ENCODE data around the gene TUBG2. TPM values are rescaled to one million over a fixed set of nuclear protein-coding genes. Genes with fewer than 3 reads are reported as not detected.

TUBG2 gene
- total and polyA plus RNA-seq, 9 donors, result 19.4 to 30.0 (median 22.9) TPM

DNA sequence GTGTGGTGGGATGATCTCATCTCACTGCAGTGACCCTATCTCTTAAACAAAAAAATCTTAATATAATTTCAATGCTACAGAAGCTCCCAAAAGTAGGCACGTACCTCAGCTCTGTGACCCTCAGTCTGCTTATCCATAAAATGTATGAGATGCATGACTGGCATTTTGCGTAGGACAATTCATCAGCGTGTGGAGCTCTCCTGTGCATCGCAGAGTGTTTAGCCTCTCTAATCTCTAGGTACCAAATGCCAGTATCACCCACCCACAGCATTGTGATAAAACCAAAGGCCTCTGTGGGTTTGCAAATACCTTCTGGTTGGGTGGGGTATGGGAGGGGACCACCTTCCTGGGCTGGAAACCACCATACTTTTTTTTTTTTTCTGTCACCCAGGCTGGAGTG is 19.0 kb upstream of the TUBG2 start:
- no peak overlapping the region for H3K4me3 ChIP-seq
- H3K27ac ChIP-seq, result no peak overlapping the region
- no peak for DNase-seq
- no peaks in the 10 kb centered on the region for H3K4me1 ChIP-seq (ENCODE audit: insufficient read depth)
- TF ChIP-seq, protein P1, sequence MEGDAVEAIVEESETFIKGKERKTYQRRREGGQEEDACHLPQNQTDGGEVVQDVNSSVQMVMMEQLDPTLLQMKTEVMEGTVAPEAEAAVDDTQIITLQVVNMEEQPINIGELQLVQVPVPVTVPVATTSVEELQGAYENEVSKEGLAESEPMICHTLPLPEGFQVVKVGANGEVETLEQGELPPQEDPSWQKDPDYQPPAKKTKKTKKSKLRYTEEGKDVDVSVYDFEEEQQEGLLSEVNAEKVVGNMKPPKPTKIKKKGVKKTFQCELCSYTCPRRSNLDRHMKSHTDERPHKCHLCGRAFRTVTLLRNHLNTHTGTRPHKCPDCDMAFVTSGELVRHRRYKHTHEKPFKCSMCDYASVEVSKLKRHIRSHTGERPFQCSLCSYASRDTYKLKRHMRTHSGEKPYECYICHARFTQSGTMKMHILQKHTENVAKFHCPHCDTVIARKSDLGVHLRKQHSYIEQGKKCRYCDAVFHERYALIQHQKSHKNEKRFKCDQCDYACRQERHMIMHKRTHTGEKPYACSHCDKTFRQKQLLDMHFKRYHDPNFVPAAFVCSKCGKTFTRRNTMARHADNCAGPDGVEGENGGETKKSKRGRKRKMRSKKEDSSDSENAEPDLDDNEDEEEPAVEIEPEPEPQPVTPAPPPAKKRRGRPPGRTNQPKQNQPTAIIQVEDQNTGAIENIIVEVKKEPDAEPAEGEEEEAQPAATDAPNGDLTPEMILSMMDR (IDR thresholded peaks at IDR 0.05), result no peak
- TF ChIP-seq EP300 (IDR thresholded peaks at IDR 0.05) (no peak), POLR2A (IDR thresholded peaks at IDR 0.05) (no peak)
- intact Hi-C loops (cut with DNase I), result no loop called here
- no peaks in the 10 kb centered on the region for H3K9me3 ChIP-seq
- no peaks in the 10 kb centered on the region for H3K27me3 ChIP-seq
- WGBS, 3 donors, result 85 to 88% (median 87%) methylated on average over 4 of the region's 4 CpGs
- no peaks in the 10 kb centered on the region for H3K36me3 ChIP-seq

DNA sequence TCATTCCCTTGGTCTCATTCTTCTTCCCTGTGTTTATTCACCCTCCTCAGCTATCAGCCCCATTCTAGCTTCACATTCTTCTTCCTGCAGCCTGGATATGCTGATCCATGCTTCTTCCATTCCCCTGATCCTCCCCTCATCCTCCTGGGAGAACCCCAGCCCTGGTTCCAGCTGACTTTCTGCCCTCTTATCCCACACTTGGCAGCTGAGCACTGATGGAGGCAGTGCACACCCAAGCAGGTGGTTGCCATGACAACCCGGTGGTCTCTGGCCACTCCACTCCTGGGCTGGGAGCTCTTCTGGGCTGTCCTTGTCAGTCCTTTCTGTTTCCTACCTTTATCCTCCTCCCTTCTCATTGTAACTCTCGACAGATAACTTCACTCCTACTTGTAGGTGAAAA is 16.7 kb upstream of the TUBG2 start:
- intact Hi-C loops (cut with DNase I), result no loop called here
- Histone ChIP-seq H3K4me1 (ENCODE audit: insufficient read depth) (no peaks in the 10 kb centered on the region), H3K9me3 (no peaks in the 10 kb centered on the region), H3K27ac (no peak overlapping the region), H3K4me3 (no peak overlapping the region), H3K36me3 (no peaks in the 10 kb centered on the region), H3K27me3 (no peaks in the 10 kb centered on the region)
- no peak for TF ChIP-seq POLR2A (IDR thresholded peaks at IDR 0.05)
- no peak for TF ChIP-seq EP300 (IDR thresholded peaks at IDR 0.05)
- TF ChIP-seq, protein P1 (IDR thresholded peaks at IDR 0.05), result no peak
- no peak for DNase-seq
- 22 to 33% (median 31%) methylated on average over 2 of the region's 2 CpGs for WGBS, 3 donors

DNA sequence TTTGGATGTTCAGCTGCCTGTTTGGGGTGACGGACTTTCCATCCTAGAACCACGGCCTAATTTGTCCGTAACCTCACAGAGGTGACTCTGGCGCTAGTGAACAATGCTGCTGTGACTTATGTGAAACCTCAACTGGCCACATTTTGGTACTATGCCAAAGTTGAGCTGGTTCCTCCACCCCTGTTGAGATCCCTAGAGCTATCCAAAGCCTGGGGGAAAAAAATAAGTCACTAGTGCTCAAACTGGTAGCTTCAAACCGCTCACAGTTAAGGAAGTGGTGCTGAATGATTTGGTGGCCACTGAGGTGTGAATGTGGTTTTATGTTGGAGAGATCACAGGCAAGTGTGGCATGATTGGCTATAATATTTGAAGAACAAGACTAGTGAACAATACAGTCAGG is 11.3 kb upstream of the TUBG2 start:
- Histone ChIP-seq H3K36me3 (no peaks in the 10 kb centered on the region), H3K27me3 (no peaks in the 10 kb centered on the region), H3K27ac (no peak overlapping the region), H3K4me3 (no peak overlapping the region), H3K4me1 (ENCODE audit: insufficient read depth) (no peaks in the 10 kb centered on the region), H3K9me3 (no peaks in the 10 kb centered on the region)
- no peak for TF ChIP-seq EP300 (IDR thresholded peaks at IDR 0.05)
- TF ChIP-seq, protein P1 (IDR thresholded peaks at IDR 0.05), result no peak
- no peak for TF ChIP-seq POLR2A (IDR thresholded peaks at IDR 0.05)
- WGBS, 3 donors, result 86 to 92% (median 91%) methylated on average over 5 of the region's 5 CpGs
- intact Hi-C loops (cut with DNase I), result no loop called here
- DNase-seq, result no peak

DNA sequence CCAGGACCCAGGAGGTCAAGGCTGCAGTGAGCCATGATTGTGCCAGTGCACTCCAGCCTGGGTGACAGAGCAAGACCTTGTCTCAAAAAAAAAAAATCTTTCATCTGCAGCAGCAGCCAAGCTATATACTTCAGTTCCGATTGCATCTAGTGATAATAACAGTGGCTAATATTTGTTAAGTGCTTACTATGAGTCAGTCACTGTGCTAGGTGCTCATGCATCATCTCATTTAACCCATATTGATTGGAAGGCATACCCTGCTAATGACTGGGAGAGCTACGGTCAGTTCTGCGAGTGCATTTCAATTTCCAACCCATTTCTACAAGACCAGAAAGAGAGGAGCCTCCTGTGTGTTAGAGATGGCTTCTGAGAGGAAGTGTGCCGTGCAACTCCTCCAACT is 7.7 kb upstream of the TUBG2 start:
- no peak for DNase-seq
- no peak overlapping the region for H3K4me3 ChIP-seq
- H3K27me3 ChIP-seq, result no peaks in the 10 kb centered on the region
- peaks cover 5% of the 10 kb centered on the region for H3K4me1 ChIP-seq (ENCODE audit: insufficient read depth)
- no peaks in the 10 kb centered on the region for H3K36me3 ChIP-seq
- WGBS, 3 donors, result 77 to 88% (median 80%) methylated on average over 4 of the region's 4 CpGs
- TF ChIP-seq POLR2A (IDR thresholded peaks at IDR 0.05) (no peak), EP300 (IDR thresholded peaks at IDR 0.05) (no peak)
- TF ChIP-seq, protein P1 (IDR thresholded peaks at IDR 0.05), result no peak
- intact Hi-C loops (cut with DNase I), result no loop called here
- H3K9me3 ChIP-seq, result no peaks in the 10 kb centered on the region
- H3K27ac ChIP-seq, result no peak overlapping the region
